ENCODE data around the gene GHR.

- TF ChIP-seq YY1 (IDR thresholded peaks at IDR 0.05; ENCODE audit: insufficient read depth, insufficient read length) (no peak), SUZ12 (IDR thresholded peaks at IDR 0.05; ENCODE audit: extremely low read depth, insufficient read depth, insufficient read length) (no peak)
These were observed 329.9 kb downstream of the GHR start for GRCh38 chr5:42753099-42753498.

Data from NT2/D1 (cell line).